HEK293T (cell line): ENCODE measurements around the gene SGMS1.
"Not testable (repeated sequence)": the region's sequence is repeated elsewhere in the genome, so short reads cannot be mapped to it uniquely, and the experiment has no call there.

Experiments
- CTCF ChIA-PET: fragments of 350-600 bp; formaldehyde crosslinking; extraction: SDS; loops from one replicate; lab custom pipeline; 2021; ENCODE audit warnings: antibody characterized with exemption, inconsistent platforms; lab: Yijun Ruan, JAX
- POLR2A ChIA-PET: fragments of 350-600 bp; formaldehyde crosslinking; extraction: SDS; loops from one replicate; lab custom pipeline; 2020; ENCODE audit warnings: antibody characterized with exemption, inconsistent platforms; lab: Yijun Ruan, JAX
- DNase-seq: peaks from one replicate; pipeline ENCODE4 v3.0.0; 2012; ENCODE audit warnings: mixed read lengths; ENCODE audit errors: extremely low spot score
- ARNT ChIP-seq: fragments of 450-650 bp; IDR thresholded peaks from 2 replicates; pipeline ENCODE4 v1.6.1; 2017; ENCODE audit warnings: mild to moderate bottlenecking
- BHLHE40 ChIP-seq: fragments of 450-650 bp; IDR thresholded peaks from 2 replicates; pipeline ENCODE4 v1.6.1; 2016; ENCODE audit warnings: mild to moderate bottlenecking, moderate library complexity, borderline replicate concordance
- CTBP1 ChIP-seq: fragments of 450-650 bp; IDR thresholded peaks from 2 replicates; pipeline ENCODE4 v1.6.1; 2016; ENCODE audit warnings: borderline replicate concordance
- ELF4 ChIP-seq: fragments of 450-650 bp; IDR thresholded peaks from 2 replicates; pipeline ENCODE4 v1.6.1; 2017; ENCODE audit warnings: antibody characterized with exemption
- FOXA1 ChIP-seq: fragments of 450-650 bp; IDR thresholded peaks from 2 replicates; pipeline ENCODE4 v1.6.1; 2016; ENCODE audit warnings: mild to moderate bottlenecking
- FOXK2 ChIP-seq: fragments of 450-650 bp; IDR thresholded peaks from 2 replicates; pipeline ENCODE4 v1.6.1; 2016; ENCODE audit warnings: mild to moderate bottlenecking
- FOXM1 ChIP-seq: fragments of 450-650 bp; IDR thresholded peaks from 2 replicates; pipeline ENCODE4 v1.6.1; 2017; ENCODE audit warnings: mild to moderate bottlenecking, borderline replicate concordance
- HDGF ChIP-seq: fragments of 450-650 bp; IDR thresholded peaks from 2 replicates; pipeline ENCODE4 v1.6.1; 2017; ENCODE audit warnings: antibody characterized with exemption, borderline replicate concordance
- L3MBTL2 ChIP-seq: fragments of 450-650 bp; conservative IDR thresholded peaks from 2 replicates; pipeline ENCODE4 v1.6.1; 2016; ENCODE audit warnings: mild to moderate bottlenecking
- LEF1 ChIP-seq: fragments of 450-650 bp; IDR thresholded peaks from 2 replicates; pipeline ENCODE4 v1.6.1; 2017; ENCODE audit warnings: mild to moderate bottlenecking, borderline replicate concordance
- NFRKB ChIP-seq: fragments of 450-650 bp; IDR thresholded peaks from 2 replicates; pipeline ENCODE4 v1.6.1; 2016; ENCODE audit warnings: mild to moderate bottlenecking, moderate library complexity
- PKNOX1 ChIP-seq: fragments of 450-650 bp; IDR thresholded peaks from 2 replicates; pipeline ENCODE4 v1.6.1; 2016
- SP1 ChIP-seq: fragments of 450-650 bp; IDR thresholded peaks from 2 replicates; pipeline ENCODE4 v1.6.1; 2017
- SUZ12 ChIP-seq: fragments of 450-650 bp; IDR thresholded peaks from 2 replicates; pipeline ENCODE4 v1.6.1; 2016; ENCODE audit warnings: mild to moderate bottlenecking
- TARDBP ChIP-seq: fragments of 450-650 bp; IDR thresholded peaks from 2 replicates; pipeline ENCODE4 v1.6.1; 2016
- ZNF384 ChIP-seq: fragments of 450-650 bp; IDR thresholded peaks from 2 replicates; pipeline ENCODE4 v1.6.1; 2016

Gene SGMS1

GRCh38 chr10:50506861-50507573 is 116.7 kb downstream of the SGMS1 start:
- POLR2A ChIA-PET: no interaction called here
- TF ChIP-seq SP1: no peak
- no peak for TF ChIP-seq LEF1
- TF ChIP-seq NFRKB: no peak
- no peak for TF ChIP-seq HDGF
- TF ChIP-seq ARNT: no peak
- TF ChIP-seq FOXK2: no peak
- no peak for TF ChIP-seq CTBP1
- TF ChIP-seq FOXA1: no peak
- no peak for TF ChIP-seq ELF4
- no peak for DNase-seq
- CTCF ChIA-PET: no interaction called here

- CTCF ChIA-PET: no interaction called here
- TF ChIP-seq FOXM1 (no peak), ELF4 (no peak), HDGF (no peak), L3MBTL2 (no peak), ARNT (no peak), LEF1 (no peak), PKNOX1 (no peak), BHLHE40 (no peak), CTBP1 (no peak), ZNF384 (no peak), SP1 (no peak), NFRKB (no peak), FOXK2 (no peak), TARDBP (no peak), FOXA1 (no peak), SUZ12 (no peak)
- POLR2A ChIA-PET: no interaction called here
- DNase-seq: no peak
Measured at GRCh38 chr10:50504389-50504788, 119.4 kb downstream of the SGMS1 start.

- TF ChIP-seq LEF1: no peak
- TF ChIP-seq CTBP1: no peak
- no peak for TF ChIP-seq TARDBP
- TF ChIP-seq SP1: no peak
- no peak for TF ChIP-seq FOXK2
- no peak for TF ChIP-seq ARNT
- no peak for TF ChIP-seq ELF4
- TF ChIP-seq NFRKB: no peak
- no peak for TF ChIP-seq PKNOX1
- no peak for TF ChIP-seq HDGF
- no peak for TF ChIP-seq BHLHE40
- TF ChIP-seq SUZ12: no peak
- no peak for TF ChIP-seq ZNF384
- TF ChIP-seq FOXM1: no peak
- TF ChIP-seq FOXA1: no peak
- no peak for TF ChIP-seq L3MBTL2
- no peak for DNase-seq
- CTCF ChIA-PET: no interaction called here
- POLR2A ChIA-PET: no interaction called here
Measured at GRCh38 chr10:50503661-50504320, 120.0 kb downstream of the SGMS1 start.

GRCh38 chr10:50503156-50503555 is 120.6 kb downstream of the SGMS1 start:
- DNase-seq, POLR2A ChIA-PET, CTCF ChIA-PET: not testable (repeated sequence)

- POLR2A ChIA-PET: no interaction called here
- no peak for DNase-seq
- TF ChIP-seq FOXA1: no peak
- TF ChIP-seq ZNF384: 0 out of 2 replicates have a peak, but pooled peaks have one; percentile 14
- CTCF ChIA-PET: no interaction called here
Measured at GRCh38 chr10:50501924-50502452, 121.8 kb downstream of the SGMS1 start.

- ChIA-PET CTCF (no interaction called here), POLR2A (no interaction called here)
- TF ChIP-seq CTBP1 (no peak), PKNOX1 (no peak), ZNF384 (no peak), ELF4 (no peak), SUZ12 (no peak), HDGF (no peak), SP1 (no peak), TARDBP (no peak), FOXM1 (no peak), BHLHE40 (no peak), L3MBTL2 (no peak), FOXK2 (no peak)
- no peak for DNase-seq
Measured at GRCh38 chr10:50501478-50501877, 122.3 kb downstream of the SGMS1 start.
